ENCODE measurements around the gene ABCB11.

The ABCB11 gene

DNA sequence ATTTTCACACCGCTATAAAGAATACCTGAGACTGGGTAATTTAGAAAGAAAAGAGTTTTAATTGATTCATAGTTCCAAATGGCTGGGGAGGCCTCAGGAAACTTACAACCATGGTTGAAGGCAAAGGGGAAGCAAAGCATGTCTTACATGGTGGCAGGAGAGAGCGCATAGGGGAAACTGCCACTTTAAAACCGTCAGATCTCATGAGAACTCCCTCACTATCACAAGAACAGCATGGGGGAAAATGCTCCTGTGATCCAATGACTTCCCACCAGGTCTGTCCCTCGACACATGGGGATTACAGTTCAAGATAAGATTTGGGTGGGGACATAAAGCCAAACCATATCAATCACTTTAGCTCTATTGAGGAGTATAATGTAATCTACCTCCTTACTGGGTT lies 53.5 kb downstream of the ABCB11 start:
- Histone ChIP-seq H3K9ac (ENCODE audit: low read depth in 1 of 2, low read length in 2 of 2) (no peak overlapping the region), H3K36me3 (ENCODE audit: control insufficient read depth in 1 of 2, insufficient read depth in 2 of 2, low read length in 2 of 2) (no peaks in the 10 kb centered on the region), H3K4me1 (ENCODE audit: control insufficient read depth in 1 of 2, insufficient read depth in 2 of 2, low read length in 2 of 2) (no peaks in the 10 kb centered on the region), H3K4me3 (ENCODE audit: low read depth in 1 of 2, low read length in 2 of 2) (no peak overlapping the region), H3K27ac (ENCODE audit: low read depth, low read length) (no peak overlapping the region), H3K9me3 (ENCODE audit: control insufficient read depth in 1 of 2, low read length in 2 of 2) (no peaks in the 10 kb centered on the region), H3K27me3 (ENCODE audit: control insufficient read depth in 1 of 2, insufficient read depth in 2 of 2, low read length in 2 of 2) (no peaks in the 10 kb centered on the region)

DNA sequence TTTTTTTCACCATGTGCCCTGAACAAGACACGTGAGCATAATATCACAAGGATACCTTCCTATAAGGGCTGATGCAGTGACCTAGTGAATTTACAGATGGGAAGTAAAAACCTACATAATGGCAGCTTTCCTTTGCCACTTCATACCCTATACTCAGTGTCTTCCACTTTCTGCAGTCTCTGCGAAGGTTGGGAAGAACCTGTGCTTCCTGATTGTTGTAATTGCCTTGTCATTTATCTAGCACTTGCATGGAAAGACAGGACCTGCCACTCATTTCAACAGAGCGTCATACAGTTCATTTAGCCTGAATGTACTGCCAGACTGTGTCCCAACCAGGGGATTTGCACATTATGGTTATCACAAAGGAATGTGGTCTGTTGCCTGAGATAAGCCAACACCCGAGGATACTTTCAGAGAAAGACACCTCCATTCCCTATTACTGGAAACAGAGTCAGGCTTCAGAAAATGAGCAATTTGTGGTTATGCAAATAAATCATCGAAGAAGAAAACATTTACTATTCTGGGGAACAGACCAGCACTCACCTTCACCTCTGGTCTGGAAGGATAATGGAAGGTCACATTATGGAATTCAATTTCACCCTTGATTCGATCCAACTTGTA lies 55.0 kb downstream of the ABCB11 start:
- no peaks in the 10 kb centered on the region for H3K4me1 ChIP-seq (ENCODE audit: control insufficient read depth in 1 of 2, insufficient read depth in 2 of 2, low read length in 2 of 2)
- no peak overlapping the region for H3K27ac ChIP-seq (ENCODE audit: low read depth, low read length)

DNA sequence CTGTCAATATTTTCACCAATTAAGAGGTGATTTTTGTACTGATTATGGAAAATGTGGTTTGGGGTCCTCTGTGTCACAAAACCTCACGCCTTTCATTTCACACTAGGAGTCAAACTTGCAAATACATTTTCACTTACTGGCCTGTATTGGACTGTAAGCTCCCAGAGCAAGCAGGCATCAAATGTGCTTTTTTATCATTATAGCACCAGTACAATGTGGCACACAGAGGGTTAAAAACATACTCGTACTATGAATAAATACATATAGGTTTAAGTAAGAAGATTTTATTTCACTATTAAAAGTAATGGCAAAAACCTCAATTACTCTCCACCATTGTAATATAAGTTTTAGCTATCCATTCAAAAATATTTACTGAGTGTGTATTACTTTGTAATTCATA lies 56.7 kb downstream of the ABCB11 start:
- Histone ChIP-seq H3K9me3 (ENCODE audit: control insufficient read depth in 1 of 2, low read length in 2 of 2) (no peaks in the 10 kb centered on the region), H3K4me3 (ENCODE audit: low read depth in 1 of 2, low read length in 2 of 2) (no peak overlapping the region), H3K27me3 (ENCODE audit: control insufficient read depth in 1 of 2, insufficient read depth in 2 of 2, low read length in 2 of 2) (no peaks in the 10 kb centered on the region), H3K4me1 (ENCODE audit: control insufficient read depth in 1 of 2, insufficient read depth in 2 of 2, low read length in 2 of 2) (no peaks in the 10 kb centered on the region), H3K9ac (ENCODE audit: low read depth in 1 of 2, low read length in 2 of 2) (no peak overlapping the region), H3K36me3 (ENCODE audit: control insufficient read depth in 1 of 2, insufficient read depth in 2 of 2, low read length in 2 of 2) (no peaks in the 10 kb centered on the region), H3K27ac (ENCODE audit: low read depth, low read length) (no peak overlapping the region)

More for the DNA sequence above, 55.0 kb downstream of the ABCB11 start:
- Histone ChIP-seq H3K27me3 (ENCODE audit: control insufficient read depth in 1 of 2, insufficient read depth in 2 of 2, low read length in 2 of 2) (no peaks in the 10 kb centered on the region), H3K9me3 (ENCODE audit: control insufficient read depth in 1 of 2, low read length in 2 of 2) (no peaks in the 10 kb centered on the region), H3K9ac (ENCODE audit: low read depth in 1 of 2, low read length in 2 of 2) (no peak overlapping the region), H3K36me3 (ENCODE audit: control insufficient read depth in 1 of 2, insufficient read depth in 2 of 2, low read length in 2 of 2) (no peaks in the 10 kb centered on the region), H3K4me3 (ENCODE audit: low read depth in 1 of 2, low read length in 2 of 2) (no peak overlapping the region)

DNA sequence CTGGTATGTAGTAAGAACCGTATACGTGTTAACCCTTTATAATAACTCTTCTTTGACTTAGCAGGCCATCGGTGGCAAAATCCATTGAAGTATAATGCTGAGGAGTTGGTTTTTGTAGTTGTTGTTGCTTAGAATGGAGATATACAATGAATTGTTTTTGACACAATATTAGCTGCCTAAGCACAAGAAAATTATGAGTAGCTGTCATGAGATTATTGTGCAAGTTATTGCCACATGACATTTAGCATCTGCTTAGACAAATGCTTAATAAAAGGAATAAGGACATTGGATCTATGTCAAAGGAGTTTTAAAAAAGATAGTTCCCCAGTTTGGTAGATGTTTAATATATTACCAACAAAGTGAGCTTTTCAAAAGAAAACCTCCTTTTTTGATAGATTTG lies 59.9 kb downstream of the ABCB11 start:
- no peaks in the 10 kb centered on the region for H3K4me1 ChIP-seq (ENCODE audit: control insufficient read depth in 1 of 2, insufficient read depth in 2 of 2, low read length in 2 of 2)
- no peak overlapping the region for H3K27ac ChIP-seq (ENCODE audit: low read depth, low read length)
- H3K36me3 ChIP-seq (ENCODE audit: control insufficient read depth in 1 of 2, insufficient read depth in 2 of 2, low read length in 2 of 2), result no peaks in the 10 kb centered on the region
- H3K9me3 ChIP-seq (ENCODE audit: control insufficient read depth in 1 of 2, low read length in 2 of 2), result no peaks in the 10 kb centered on the region
- no peak overlapping the region for H3K4me3 ChIP-seq (ENCODE audit: low read depth in 1 of 2, low read length in 2 of 2)
- no peaks in the 10 kb centered on the region for H3K27me3 ChIP-seq (ENCODE audit: control insufficient read depth in 1 of 2, insufficient read depth in 2 of 2, low read length in 2 of 2)
- H3K9ac ChIP-seq (ENCODE audit: low read depth in 1 of 2, low read length in 2 of 2), result no peak overlapping the region

DNA sequence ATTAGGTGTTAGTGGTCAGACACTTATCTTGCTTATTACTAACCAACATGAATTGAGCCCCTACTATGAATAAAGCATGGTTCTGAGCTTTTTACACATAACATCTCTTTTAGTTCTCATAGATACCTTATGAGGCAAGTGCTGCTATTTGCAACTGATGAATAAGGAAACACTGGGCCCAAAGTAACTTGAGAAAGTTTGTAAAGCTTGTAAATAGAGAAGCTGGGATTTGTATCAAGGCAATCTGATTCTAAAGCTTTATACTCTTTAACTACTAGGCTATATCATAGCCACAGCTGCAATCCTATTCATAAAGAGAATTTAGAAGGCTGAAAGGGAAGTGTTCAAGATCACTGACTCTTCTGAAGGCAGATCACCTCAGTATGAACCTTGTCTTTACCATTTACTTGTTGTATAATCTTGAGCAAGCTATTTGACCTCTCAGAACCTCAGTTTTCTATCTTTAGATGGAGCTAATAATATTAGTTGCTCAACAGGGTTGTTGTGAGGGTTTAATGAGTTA lies 60.4 kb downstream of the ABCB11 start:
- H3K27me3 ChIP-seq (ENCODE audit: control insufficient read depth in 1 of 2, insufficient read depth in 2 of 2, low read length in 2 of 2), result no peaks in the 10 kb centered on the region
- no peaks in the 10 kb centered on the region for H3K4me1 ChIP-seq (ENCODE audit: control insufficient read depth in 1 of 2, insufficient read depth in 2 of 2, low read length in 2 of 2)
- H3K9me3 ChIP-seq (ENCODE audit: control insufficient read depth in 1 of 2, low read length in 2 of 2), result no peaks in the 10 kb centered on the region
- H3K9ac ChIP-seq (ENCODE audit: low read depth in 1 of 2, low read length in 2 of 2), result no peak overlapping the region
- no peak overlapping the region for H3K27ac ChIP-seq (ENCODE audit: low read depth, low read length)
- H3K4me3 ChIP-seq (ENCODE audit: low read depth in 1 of 2, low read length in 2 of 2), result no peak overlapping the region
- H3K36me3 ChIP-seq (ENCODE audit: control insufficient read depth in 1 of 2, insufficient read depth in 2 of 2, low read length in 2 of 2), result no peaks in the 10 kb centered on the region

DNA sequence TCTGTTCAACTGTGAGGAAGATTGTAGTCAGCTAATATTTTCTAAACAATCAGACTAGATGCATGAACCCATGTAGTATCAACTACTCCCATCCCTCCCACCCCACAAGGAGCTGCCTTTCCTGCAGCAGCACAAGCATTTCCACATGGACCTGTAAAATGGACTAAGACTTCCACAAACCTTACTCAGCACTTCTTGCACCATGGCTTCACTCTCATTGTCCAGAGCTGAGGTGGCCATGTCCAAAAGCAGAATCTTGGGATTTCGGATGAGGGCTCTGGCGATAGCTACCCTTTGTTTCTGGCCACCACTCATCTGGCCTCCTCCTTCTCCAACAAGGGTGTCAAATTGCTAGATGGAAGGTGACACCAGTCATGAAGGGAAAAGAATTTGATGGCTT lies 61.3 kb downstream of the ABCB11 start:
- Histone ChIP-seq H3K27ac (ENCODE audit: low read depth, low read length) (no peak overlapping the region), H3K9me3 (ENCODE audit: control insufficient read depth in 1 of 2, low read length in 2 of 2) (no peaks in the 10 kb centered on the region), H3K4me3 (ENCODE audit: low read depth in 1 of 2, low read length in 2 of 2) (no peak overlapping the region), H3K4me1 (ENCODE audit: control insufficient read depth in 1 of 2, insufficient read depth in 2 of 2, low read length in 2 of 2) (no peaks in the 10 kb centered on the region), H3K9ac (ENCODE audit: low read depth in 1 of 2, low read length in 2 of 2) (no peak overlapping the region), H3K36me3 (ENCODE audit: control insufficient read depth in 1 of 2, insufficient read depth in 2 of 2, low read length in 2 of 2) (no peaks in the 10 kb centered on the region), H3K27me3 (ENCODE audit: control insufficient read depth in 1 of 2, insufficient read depth in 2 of 2, low read length in 2 of 2) (no peaks in the 10 kb centered on the region)

DNA sequence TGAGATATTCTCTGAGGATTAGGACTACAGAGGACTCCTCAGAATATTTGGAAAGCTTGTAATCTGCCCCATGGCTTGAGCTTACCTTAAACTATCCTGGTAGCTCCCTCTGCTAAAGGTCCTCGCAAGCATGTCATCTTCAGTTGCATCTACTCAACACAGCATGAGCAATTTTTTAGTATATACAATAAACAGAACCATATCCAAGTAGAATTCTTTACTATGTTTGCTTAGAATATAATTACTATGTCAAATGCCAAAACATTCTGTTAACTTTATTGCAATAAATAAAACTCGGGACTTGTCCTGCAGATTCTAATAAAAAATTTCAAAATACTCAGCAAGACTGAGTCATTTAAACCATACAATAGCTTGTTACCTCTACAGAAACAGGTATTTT lies 62.8 kb downstream of the ABCB11 start:
- no peak overlapping the region for H3K27ac ChIP-seq (ENCODE audit: low read depth, low read length)
- H3K27me3 ChIP-seq (ENCODE audit: control insufficient read depth in 1 of 2, insufficient read depth in 2 of 2, low read length in 2 of 2), result no peaks in the 10 kb centered on the region
- no peaks in the 10 kb centered on the region for H3K4me1 ChIP-seq (ENCODE audit: control insufficient read depth in 1 of 2, insufficient read depth in 2 of 2, low read length in 2 of 2)
- H3K9me3 ChIP-seq (ENCODE audit: control insufficient read depth in 1 of 2, low read length in 2 of 2), result no peaks in the 10 kb centered on the region
- no peak overlapping the region for H3K9ac ChIP-seq (ENCODE audit: low read depth in 1 of 2, low read length in 2 of 2)
- no peaks in the 10 kb centered on the region for H3K36me3 ChIP-seq (ENCODE audit: control insufficient read depth in 1 of 2, insufficient read depth in 2 of 2, low read length in 2 of 2)
- H3K4me3 ChIP-seq (ENCODE audit: low read depth in 1 of 2, low read length in 2 of 2), result no peak overlapping the region

DNA sequence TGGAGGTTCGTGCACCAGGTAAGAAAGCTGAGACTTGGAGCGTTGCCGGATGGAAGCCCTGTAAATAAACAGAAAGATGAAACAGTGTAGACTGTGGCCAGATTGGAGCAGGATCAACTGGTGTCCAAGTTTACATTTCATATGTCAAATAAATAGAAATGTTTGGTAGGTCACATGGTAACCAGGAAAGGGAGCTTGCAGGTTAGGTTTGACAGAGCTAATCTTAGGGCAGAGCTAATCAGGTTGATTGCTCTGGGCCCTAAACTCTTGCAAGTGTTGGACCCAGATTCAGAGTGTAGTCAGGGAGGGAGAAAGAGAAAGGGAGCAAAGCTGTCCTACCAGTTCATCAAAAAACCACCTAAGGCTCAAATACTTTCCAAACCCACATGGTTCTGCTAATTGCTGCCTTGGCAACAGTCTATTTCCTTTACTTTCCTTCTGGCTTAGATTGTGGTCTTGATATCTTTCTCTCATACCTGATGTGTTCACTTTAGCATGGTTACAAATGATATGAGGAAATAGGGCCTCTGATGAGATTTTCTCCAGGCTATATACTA lies 66.8 kb downstream of the ABCB11 start:
- Histone ChIP-seq H3K36me3 (ENCODE audit: control insufficient read depth in 1 of 2, insufficient read depth in 2 of 2, low read length in 2 of 2) (no peaks in the 10 kb centered on the region), H3K9ac (ENCODE audit: low read depth in 1 of 2, low read length in 2 of 2) (no peak overlapping the region), H3K27ac (ENCODE audit: low read depth, low read length) (no peak overlapping the region), H3K4me3 (ENCODE audit: low read depth in 1 of 2, low read length in 2 of 2) (no peak overlapping the region), H3K27me3 (ENCODE audit: control insufficient read depth in 1 of 2, insufficient read depth in 2 of 2, low read length in 2 of 2) (no peaks in the 10 kb centered on the region), H3K4me1 (ENCODE audit: control insufficient read depth in 1 of 2, insufficient read depth in 2 of 2, low read length in 2 of 2) (no peaks in the 10 kb centered on the region), H3K9me3 (ENCODE audit: control insufficient read depth in 1 of 2, low read length in 2 of 2) (no peaks in the 10 kb centered on the region)

DNA sequence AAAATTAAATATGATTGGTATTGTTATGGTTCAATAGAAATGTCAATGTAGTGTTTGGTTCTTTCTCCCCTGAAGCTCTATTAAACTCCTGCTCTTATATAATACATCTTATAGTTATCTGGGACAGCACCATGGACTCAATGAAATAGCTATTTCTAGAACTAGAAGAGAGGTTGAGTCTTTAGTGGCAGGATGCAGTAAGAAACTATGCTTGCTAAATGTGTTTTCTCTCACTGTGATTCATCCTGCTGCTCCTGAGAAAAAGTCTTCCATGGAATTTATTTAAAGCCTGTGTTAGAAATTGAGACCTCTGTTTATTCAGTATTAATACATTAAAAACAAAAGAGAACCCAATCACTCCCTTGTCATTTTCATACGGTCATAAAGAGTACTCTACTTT lies 68.5 kb downstream of the ABCB11 start:
- H3K9ac ChIP-seq (ENCODE audit: low read depth in 1 of 2, low read length in 2 of 2), result no peak overlapping the region
- no peaks in the 10 kb centered on the region for H3K36me3 ChIP-seq (ENCODE audit: control insufficient read depth in 1 of 2, insufficient read depth in 2 of 2, low read length in 2 of 2)
- no peaks in the 10 kb centered on the region for H3K4me1 ChIP-seq (ENCODE audit: control insufficient read depth in 1 of 2, insufficient read depth in 2 of 2, low read length in 2 of 2)
- H3K9me3 ChIP-seq (ENCODE audit: control insufficient read depth in 1 of 2, low read length in 2 of 2), result no peaks in the 10 kb centered on the region
- H3K27ac ChIP-seq (ENCODE audit: low read depth, low read length), result no peak overlapping the region
- no peaks in the 10 kb centered on the region for H3K27me3 ChIP-seq (ENCODE audit: control insufficient read depth in 1 of 2, insufficient read depth in 2 of 2, low read length in 2 of 2)
- H3K4me3 ChIP-seq (ENCODE audit: low read depth in 1 of 2, low read length in 2 of 2), result no peak overlapping the region

DNA sequence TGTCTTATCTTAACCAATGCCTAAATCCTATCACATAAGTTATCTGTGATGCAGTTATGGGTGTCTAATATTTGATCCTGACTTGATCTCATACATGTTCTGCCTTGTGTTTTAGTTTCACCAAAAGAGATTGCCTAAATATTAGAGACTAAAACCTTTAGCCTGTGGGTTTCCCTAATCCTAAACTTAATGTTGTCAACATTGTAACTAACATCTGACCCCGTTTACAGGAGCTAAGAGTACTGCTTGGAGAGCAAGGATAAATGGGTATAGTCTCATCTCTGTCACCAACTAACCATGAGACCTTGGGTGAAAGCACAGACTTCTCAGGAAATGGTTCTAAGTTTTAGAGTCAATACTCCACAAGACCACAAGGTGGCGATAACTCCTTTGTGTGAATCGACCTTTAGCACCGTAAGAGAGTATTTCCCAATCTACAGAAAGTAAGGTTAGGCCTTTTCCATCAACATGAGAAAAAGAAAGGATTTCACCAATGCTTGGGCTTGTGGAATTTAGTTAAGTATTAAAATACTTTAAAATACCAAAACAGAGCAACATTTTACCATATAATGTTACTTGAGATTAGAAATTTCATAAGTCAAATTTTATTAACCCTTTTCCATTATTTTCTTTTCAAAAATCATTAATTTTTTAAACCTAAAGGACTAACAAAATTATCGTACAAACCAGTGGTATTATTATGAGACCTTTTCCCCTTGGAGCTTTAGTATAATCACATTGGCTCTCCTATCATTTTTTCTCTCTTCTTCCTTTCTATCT lies 69.5 kb downstream of the ABCB11 start:
- H3K9me3 ChIP-seq (ENCODE audit: control insufficient read depth in 1 of 2, low read length in 2 of 2), result no peaks in the 10 kb centered on the region
- H3K27me3 ChIP-seq (ENCODE audit: control insufficient read depth in 1 of 2, insufficient read depth in 2 of 2, low read length in 2 of 2), result no peaks in the 10 kb centered on the region
- no peak overlapping the region for H3K27ac ChIP-seq (ENCODE audit: low read depth, low read length)
- H3K9ac ChIP-seq (ENCODE audit: low read depth in 1 of 2, low read length in 2 of 2), result no peak overlapping the region
- H3K4me1 ChIP-seq (ENCODE audit: control insufficient read depth in 1 of 2, insufficient read depth in 2 of 2, low read length in 2 of 2), result no peaks in the 10 kb centered on the region
- no peak overlapping the region for H3K4me3 ChIP-seq (ENCODE audit: low read depth in 1 of 2, low read length in 2 of 2)
- no peaks in the 10 kb centered on the region for H3K36me3 ChIP-seq (ENCODE audit: control insufficient read depth in 1 of 2, insufficient read depth in 2 of 2, low read length in 2 of 2)

Measured in duodenal mucosa (tissue), 2 donors.